Right lobe of liver (tissue), 4 donors: ENCODE data around the gene CORO7.

ENCODE experiments used
- CTCF ChIP-seq, 4 donors: fragments of 200-600 bp in 3 of 4; fragments of 450-650 bp in 1 of 4; IDR thresholded peaks; one replicate each; pipeline versions ENCODE4 v1.5.1 to v1.8.0; 2016 to 2022; ENCODE audit warnings: antibody characterized with exemption in 4 of 4, mild to moderate bottlenecking in 2 of 4
- POLR2A ChIP-seq: fragments of 450-650 bp; IDR thresholded peaks from one replicate; pipeline ENCODE4 v1.6.1; 2017; ENCODE audit warnings: antibody characterized with exemption, mild to moderate bottlenecking
- donor health status: DM: no; HTN: no; CAD: no.
- donor health status: DM: no; HTN: no; CAD: no.
- donor health status: DM: no; HTN: yes; CAD: no.

- TF ChIP-seq POLR2A (no peak), CTCF (IDR thresholded peaks at IDR 0.05) (peak; percentile 91 to 97 (median 94))
Measured at GRCh38 chr16:4358831-4359561, 57.4 kb downstream of the CORO7 start.
